ENCODE data around the gene CDT1. TPM values are rescaled to one million over a fixed set of nuclear protein-coding genes. Genes with fewer than 3 reads are reported as not detected.
A peak's percentile ranks its signal among the peaks of the same experiment; 100 is the strongest.

Gene CDT1
- total RNA-seq, 3 donors from 2014 or later = 1.3 to 3.3 (median 3.2) TPM

- intact Hi-C loops (cut with DNase I; ENCODE audit: low total_unique reads) = no loop called here
- peaks cover 25 to 39% of the 10 kb centered on the region in 2 donors for H3K4me1 ChIP-seq
- H3K36me3 ChIP-seq = no peaks in the 10 kb centered on the region
- peak overlapping the region; percentile 85 to 90 for H3K27ac ChIP-seq
- peak in 1 of 2 donors; percentile 77 for DNase-seq (ENCODE audit: low spot score in 2 of 2)
- TF ChIP-seq POLR2AphosphoS5 (IDR thresholded peaks at IDR 0.05) (no peak), POLR2A (IDR thresholded peaks at IDR 0.05) (no peak), CTCF (IDR thresholded peaks at IDR 0.05) (peak in 1 of 3 donors; percentile 12)
- no peaks in the 10 kb centered on the region for H3K27me3 ChIP-seq
- H3K4me3 ChIP-seq = peak overlapping the region in 1 of 3 donors; percentile 7
- H3K9me3 ChIP-seq = no peaks in the 10 kb centered on the region
These were observed 43.0 kb upstream of the CDT1 start for GRCh38 chr16:88760424-88761142.

- Histone ChIP-seq H3K4me1 (peaks cover 25 to 39% of the 10 kb centered on the region in 2 donors), H3K9me3 (no peaks in the 10 kb centered on the region), H3K27me3 (no peaks in the 10 kb centered on the region), H3K36me3 (no peaks in the 10 kb centered on the region), H3K4me3 (peak overlapping the region in 1 of 3 donors; percentile 7), H3K27ac (peak overlapping the region; percentile 85 to 90)
- intact Hi-C loops (cut with DNase I; ENCODE audit: low total_unique reads) = no loop called here
- TF ChIP-seq POLR2A (IDR thresholded peaks at IDR 0.05) (no peak), CTCF (IDR thresholded peaks at IDR 0.05) (no peak), POLR2AphosphoS5 (IDR thresholded peaks at IDR 0.05) (no peak)
- no peak for DNase-seq (ENCODE audit: low spot score in 2 of 2)
These were observed 42.5 kb upstream of the CDT1 start for GRCh38 chr16:88761143-88761534.

GRCh38 chr16:88761830-88762229 lies 41.8 kb upstream of the CDT1 start:
- intact Hi-C loops (cut with DNase I; ENCODE audit: low total_unique reads) = no loop called here
- peaks cover 25 to 39% of the 10 kb centered on the region in 2 donors for H3K4me1 ChIP-seq
- H3K27ac ChIP-seq = peak overlapping the region; percentile 85 to 90

GRCh38 chr16:88762258-88762870 lies 41.2 kb upstream of the CDT1 start:
- H3K4me3 ChIP-seq = peak overlapping the region in 1 of 3 donors; percentile 41
- peaks cover 25 to 39% of the 10 kb centered on the region in 2 donors for H3K4me1 ChIP-seq
- no peaks in the 10 kb centered on the region for H3K27me3 ChIP-seq
- H3K36me3 ChIP-seq = no peaks in the 10 kb centered on the region
- TF ChIP-seq POLR2A (IDR thresholded peaks at IDR 0.05) (no peak), POLR2AphosphoS5 (IDR thresholded peaks at IDR 0.05) (no peak), CTCF (IDR thresholded peaks at IDR 0.05) (no peak)
- H3K9me3 ChIP-seq = no peaks in the 10 kb centered on the region
- peak overlapping the region; percentile 85 to 90 for H3K27ac ChIP-seq
- intact Hi-C loops (cut with DNase I; ENCODE audit: low total_unique reads) = no loop called here
- DNase-seq (ENCODE audit: low spot score in 2 of 2) = no peak

More at GRCh38 chr16:88761830-88762229, 41.8 kb upstream of the CDT1 start:
- no peak for DNase-seq (ENCODE audit: low spot score in 2 of 2)
- no peaks in the 10 kb centered on the region for H3K36me3 ChIP-seq
- H3K27me3 ChIP-seq = no peaks in the 10 kb centered on the region
- TF ChIP-seq POLR2AphosphoS5 (IDR thresholded peaks at IDR 0.05) (no peak), POLR2A (IDR thresholded peaks at IDR 0.05) (no peak), CTCF (IDR thresholded peaks at IDR 0.05) (no peak)
- H3K9me3 ChIP-seq = no peaks in the 10 kb centered on the region
- peak overlapping the region in 1 of 3 donors; percentile 41 for H3K4me3 ChIP-seq

GRCh38 chr16:88762941-88763340 lies 40.6 kb upstream of the CDT1 start:
- Histone ChIP-seq H3K27ac (peak overlapping the region; percentile 85 to 90), H3K9me3 (no peaks in the 10 kb centered on the region), H3K4me1 (peaks cover 30 to 39% of the 10 kb centered on the region in 2 donors), H3K36me3 (no peaks in the 10 kb centered on the region), H3K4me3 (no peak overlapping the region), H3K27me3 (no peaks in the 10 kb centered on the region)
- no peak for TF ChIP-seq POLR2A (IDR thresholded peaks at IDR 0.05)
- no peak for TF ChIP-seq POLR2AphosphoS5 (IDR thresholded peaks at IDR 0.05)
- TF ChIP-seq CTCF (IDR thresholded peaks at IDR 0.05) = no peak
- no peak for DNase-seq (ENCODE audit: low spot score in 2 of 2)
- intact Hi-C loops (cut with DNase I; ENCODE audit: low total_unique reads) = no loop called here
